K562 (cell line): ENCODE measurements around the gene TCIRG1. TPM values are rescaled to one million over a fixed set of nuclear protein-coding genes. Genes with fewer than 3 reads are reported as not detected.

Source experiments
- BCOR ChIP-seq: fragments of 450-650 bp; IDR thresholded peaks from 2 replicates; pipeline ENCODE4 v1.6.1; 2016
- CAMTA2 ChIP-seq: fragments of 250-450 bp; sonication (Bioruptor Pico); conservative IDR thresholded peaks from 2 replicates; pipeline ENCODE4 v1.5.1; 2022
- COPS2 ChIP-seq: fragments of 450-650 bp; conservative IDR thresholded peaks from 2 replicates; pipeline ENCODE4 v1.6.1; 2016; ENCODE audit warnings: mild to moderate bottlenecking, moderate library complexity
- KLF6 ChIP-seq: fragments of 250-450 bp; sonication (Bioruptor Pico); IDR thresholded peaks from 2 replicates; pipeline ENCODE4 v1.4.0; 2020; ENCODE audit warnings: mild to moderate bottlenecking, moderate library complexity, borderline replicate concordance
- TFAM ChIP-seq: fragments of 250-450 bp; sonication (Bioruptor Pico); conservative IDR thresholded peaks from 2 replicates; pipeline ENCODE4 v1.5.0; 2021; ENCODE audit warnings: mild to moderate bottlenecking, moderate library complexity
- ZNF184 ChIP-seq: sonication (generic); formaldehyde crosslinking; IDR thresholded peaks from 2 replicates; pipeline ENCODE4 v1.5.0; 2020; ENCODE audit warnings: missing genetic modification reagents
- ZNF77 ChIP-seq: fragments of 250-450 bp; sonication (Bioruptor Pico); IDR thresholded peaks from 2 replicates; pipeline ENCODE4 v1.5.0; 2020
- polyA plus RNA-seq, 8 experiments: library from polyadenylated mRNA; depleted of rRNA in 4 of 8; stranded (reverse) in 5 of 8; unstranded in 3 of 8; fragments of >200 nt; fragmentation: Nextera tagmentation in 2 of 8; fragmentation: Illumina TruSeq in 1 of 8; extraction: Ambion mirVana in 2 of 8; extraction: Trizol in 1 of 8; gene quantifications; 2 replicates each; pipeline versions ENCODE4 v1.2.1 to v1.2.3, GENCODE V29; 2011 to 2014; ENCODE audit warnings: inconsistent platforms in 1 of 8, missing spikeins in 1 of 8
- total RNA-seq, 7 experiments: library from RNA; depleted of rRNA in 6 of 7; stranded (reverse); fragments of >200 nt in 6 of 7; fragmentation: Illumina TruSeq in 2 of 7; extraction: Trizol in 2 of 7; gene quantifications; 2 replicates each; pipeline versions ENCODE4 v1.2.1 to v1.2.3, GENCODE V29; 2011 to 2021; ENCODE audit warnings: low replicate concordance in 1 of 7
- TF ChIP-seq, protein P1 (sequence below): fragments of 250-450 bp; sonication (Bioruptor Pico); IDR thresholded peaks from 2 replicates; pipeline ENCODE4 v1.5.0; 2021; ENCODE audit warnings: mild to moderate bottlenecking, moderate library complexity
- TF ChIP-seq, protein P2 (sequence below), 2 experiments: fragments of 150-350 bp in 1 of 2; IDR thresholded peaks; 2 replicates each; pipeline ENCODE4 v1.6.1; 2012 to 2016; ENCODE audit warnings: low read depth in 2 of 2, low read length in 2 of 2, mild to moderate bottlenecking in 1 of 2, moderate library complexity in 1 of 2
- TF ChIP-seq, protein P3 (sequence below): sonication (generic); formaldehyde crosslinking; IDR thresholded peaks from 2 replicates; pipeline ENCODE4 v1.8.0; 2023; ENCODE audit warnings: missing genetic modification reagents, mild to moderate bottlenecking, borderline replicate concordance
- TF ChIP-seq, protein P4 (sequence below): fragments of 250-450 bp; sonication (Bioruptor Pico); IDR thresholded peaks from 2 replicates; pipeline ENCODE4 v1.5.0; 2021; ENCODE audit warnings: mild to moderate bottlenecking, borderline replicate concordance

Gene TCIRG1
- total and polyA plus RNA-seq, 9 of the 15 experiments (the other 6 are each of a cell fraction or from before 2014, with no cell fraction given) = 0.49 to 143 (median 24.4) TPM

DNA sequence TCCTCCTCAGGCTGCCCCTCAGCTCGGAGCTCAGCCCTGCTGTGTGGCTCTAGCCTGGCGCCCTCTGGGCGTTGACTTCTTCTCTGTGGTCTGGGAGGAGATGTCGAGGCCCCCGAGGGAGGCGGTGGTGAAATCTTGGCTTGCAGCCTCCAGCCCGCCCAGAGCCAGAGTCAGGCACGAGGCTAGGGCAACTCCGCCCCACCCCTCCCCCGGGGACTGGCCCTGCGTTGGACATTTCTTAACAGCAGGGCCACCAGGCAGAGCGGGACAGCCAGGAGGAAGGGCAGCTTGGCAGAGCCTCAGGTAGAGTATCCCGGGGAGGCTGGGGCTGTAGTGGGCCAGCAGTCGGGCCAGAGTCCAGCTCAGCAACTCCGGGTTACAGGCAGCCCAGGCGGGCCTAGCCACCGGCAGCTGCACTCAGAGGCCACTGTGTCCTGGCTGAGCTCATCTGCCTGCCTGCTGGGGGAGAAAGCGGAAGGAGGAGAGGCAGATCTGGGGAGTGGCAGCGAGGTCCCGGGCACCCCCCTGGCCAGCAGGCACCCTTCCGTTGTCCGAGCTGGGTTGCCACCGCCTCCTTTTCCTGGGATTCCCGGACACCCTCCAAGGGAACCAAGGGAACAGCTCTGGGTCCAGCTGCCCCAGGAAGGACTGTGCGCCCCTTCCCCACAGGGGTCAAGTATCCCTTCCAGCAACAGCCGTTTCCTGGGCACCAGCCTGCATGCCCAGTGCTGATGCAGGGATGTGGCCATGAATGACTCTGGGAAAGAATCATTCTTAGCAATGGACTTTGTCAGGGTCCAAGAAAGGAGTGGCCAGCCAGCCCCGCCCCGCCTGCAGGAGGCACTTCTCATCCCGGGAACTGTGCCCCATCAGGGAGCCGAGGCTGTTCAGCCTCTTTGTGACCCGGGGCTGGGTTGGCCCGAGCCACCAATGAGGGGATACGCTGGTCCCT, 28.5 kb upstream of the TCIRG1 start, which contains the start of gene ALDH3B1 (continued):
- TF ChIP-seq TFAM (CRISPR knock-in tag) (no peak), ZNF77 (no peak), KLF6 (CRISPR knock-in tag) (no peak), COPS2 (no peak), ZNF184 (CRISPR knock-in tag) (no peak), CAMTA2 (CRISPR knock-in tag) (no peak), BCOR (no peak)
- TF ChIP-seq, protein P1, sequence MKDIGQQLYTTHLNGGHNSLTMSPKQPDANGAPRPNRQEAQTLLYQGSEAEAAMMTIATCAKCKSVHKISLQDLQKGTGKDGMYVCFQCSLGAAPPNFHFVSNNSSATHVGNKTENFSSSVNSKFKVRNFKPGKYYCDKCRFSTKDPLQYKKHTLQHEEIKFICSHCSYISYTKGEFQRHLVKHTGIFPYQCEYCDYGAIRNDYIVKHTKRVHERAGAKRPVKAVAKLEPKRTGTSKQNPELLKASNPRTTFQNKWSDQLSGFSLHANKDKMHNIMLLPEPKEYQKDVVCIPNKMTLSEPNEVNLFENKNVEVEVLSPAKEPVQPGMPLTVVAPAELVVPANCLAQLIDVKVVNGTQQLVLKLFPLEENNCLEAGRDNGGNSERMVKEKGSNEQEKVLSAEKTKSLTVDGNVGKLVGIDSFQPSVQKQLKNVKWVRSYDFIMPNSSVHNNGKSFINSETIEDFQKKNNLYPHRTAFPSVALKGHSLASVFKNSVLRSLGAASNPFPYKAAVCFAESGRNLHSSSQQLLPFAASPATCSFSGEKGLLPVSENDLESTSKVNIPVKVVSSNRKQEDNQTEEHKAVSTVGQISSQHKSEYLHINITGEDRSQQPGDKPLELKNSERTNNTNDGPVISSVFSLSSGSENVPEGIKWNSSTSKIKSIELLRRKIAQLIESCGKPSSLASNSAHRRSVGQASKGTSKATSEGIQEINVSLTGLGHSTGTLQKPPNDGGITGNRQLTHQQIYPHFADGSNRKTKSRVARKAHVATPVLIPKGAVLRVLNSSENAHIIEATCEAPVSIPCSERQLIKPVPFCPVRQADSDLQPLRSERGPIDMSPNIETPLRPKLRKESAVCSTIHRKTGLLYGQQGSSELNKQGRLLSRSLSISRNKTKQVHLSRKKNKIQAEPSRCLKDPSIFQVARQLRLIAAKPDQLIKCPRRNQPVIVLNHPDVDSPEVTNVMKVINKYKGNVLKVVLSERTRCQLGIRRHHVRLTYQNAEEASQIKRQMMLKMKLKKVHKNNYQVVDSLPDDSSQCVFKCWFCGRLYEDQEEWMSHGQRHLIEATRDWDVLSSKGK = no peak
- TF ChIP-seq, protein P2, sequence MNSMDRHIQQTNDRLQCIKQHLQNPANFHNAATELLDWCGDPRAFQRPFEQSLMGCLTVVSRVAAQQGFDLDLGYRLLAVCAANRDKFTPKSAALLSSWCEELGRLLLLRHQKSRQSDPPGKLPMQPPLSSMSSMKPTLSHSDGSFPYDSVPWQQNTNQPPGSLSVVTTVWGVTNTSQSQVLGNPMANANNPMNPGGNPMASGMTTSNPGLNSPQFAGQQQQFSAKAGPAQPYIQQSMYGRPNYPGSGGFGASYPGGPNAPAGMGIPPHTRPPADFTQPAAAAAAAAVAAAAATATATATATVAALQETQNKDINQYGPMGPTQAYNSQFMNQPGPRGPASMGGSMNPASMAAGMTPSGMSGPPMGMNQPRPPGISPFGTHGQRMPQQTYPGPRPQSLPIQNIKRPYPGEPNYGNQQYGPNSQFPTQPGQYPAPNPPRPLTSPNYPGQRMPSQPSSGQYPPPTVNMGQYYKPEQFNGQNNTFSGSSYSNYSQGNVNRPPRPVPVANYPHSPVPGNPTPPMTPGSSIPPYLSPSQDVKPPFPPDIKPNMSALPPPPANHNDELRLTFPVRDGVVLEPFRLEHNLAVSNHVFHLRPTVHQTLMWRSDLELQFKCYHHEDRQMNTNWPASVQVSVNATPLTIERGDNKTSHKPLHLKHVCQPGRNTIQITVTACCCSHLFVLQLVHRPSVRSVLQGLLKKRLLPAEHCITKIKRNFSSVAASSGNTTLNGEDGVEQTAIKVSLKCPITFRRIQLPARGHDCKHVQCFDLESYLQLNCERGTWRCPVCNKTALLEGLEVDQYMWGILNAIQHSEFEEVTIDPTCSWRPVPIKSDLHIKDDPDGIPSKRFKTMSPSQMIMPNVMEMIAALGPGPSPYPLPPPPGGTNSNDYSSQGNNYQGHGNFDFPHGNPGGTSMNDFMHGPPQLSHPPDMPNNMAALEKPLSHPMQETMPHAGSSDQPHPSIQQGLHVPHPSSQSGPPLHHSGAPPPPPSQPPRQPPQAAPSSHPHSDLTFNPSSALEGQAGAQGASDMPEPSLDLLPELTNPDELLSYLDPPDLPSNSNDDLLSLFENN (IDR thresholded peaks at IDR 0.05; ENCODE audit: low read depth in 2 of 2, low read length in 2 of 2) = no peak
- TF ChIP-seq, protein P3, sequence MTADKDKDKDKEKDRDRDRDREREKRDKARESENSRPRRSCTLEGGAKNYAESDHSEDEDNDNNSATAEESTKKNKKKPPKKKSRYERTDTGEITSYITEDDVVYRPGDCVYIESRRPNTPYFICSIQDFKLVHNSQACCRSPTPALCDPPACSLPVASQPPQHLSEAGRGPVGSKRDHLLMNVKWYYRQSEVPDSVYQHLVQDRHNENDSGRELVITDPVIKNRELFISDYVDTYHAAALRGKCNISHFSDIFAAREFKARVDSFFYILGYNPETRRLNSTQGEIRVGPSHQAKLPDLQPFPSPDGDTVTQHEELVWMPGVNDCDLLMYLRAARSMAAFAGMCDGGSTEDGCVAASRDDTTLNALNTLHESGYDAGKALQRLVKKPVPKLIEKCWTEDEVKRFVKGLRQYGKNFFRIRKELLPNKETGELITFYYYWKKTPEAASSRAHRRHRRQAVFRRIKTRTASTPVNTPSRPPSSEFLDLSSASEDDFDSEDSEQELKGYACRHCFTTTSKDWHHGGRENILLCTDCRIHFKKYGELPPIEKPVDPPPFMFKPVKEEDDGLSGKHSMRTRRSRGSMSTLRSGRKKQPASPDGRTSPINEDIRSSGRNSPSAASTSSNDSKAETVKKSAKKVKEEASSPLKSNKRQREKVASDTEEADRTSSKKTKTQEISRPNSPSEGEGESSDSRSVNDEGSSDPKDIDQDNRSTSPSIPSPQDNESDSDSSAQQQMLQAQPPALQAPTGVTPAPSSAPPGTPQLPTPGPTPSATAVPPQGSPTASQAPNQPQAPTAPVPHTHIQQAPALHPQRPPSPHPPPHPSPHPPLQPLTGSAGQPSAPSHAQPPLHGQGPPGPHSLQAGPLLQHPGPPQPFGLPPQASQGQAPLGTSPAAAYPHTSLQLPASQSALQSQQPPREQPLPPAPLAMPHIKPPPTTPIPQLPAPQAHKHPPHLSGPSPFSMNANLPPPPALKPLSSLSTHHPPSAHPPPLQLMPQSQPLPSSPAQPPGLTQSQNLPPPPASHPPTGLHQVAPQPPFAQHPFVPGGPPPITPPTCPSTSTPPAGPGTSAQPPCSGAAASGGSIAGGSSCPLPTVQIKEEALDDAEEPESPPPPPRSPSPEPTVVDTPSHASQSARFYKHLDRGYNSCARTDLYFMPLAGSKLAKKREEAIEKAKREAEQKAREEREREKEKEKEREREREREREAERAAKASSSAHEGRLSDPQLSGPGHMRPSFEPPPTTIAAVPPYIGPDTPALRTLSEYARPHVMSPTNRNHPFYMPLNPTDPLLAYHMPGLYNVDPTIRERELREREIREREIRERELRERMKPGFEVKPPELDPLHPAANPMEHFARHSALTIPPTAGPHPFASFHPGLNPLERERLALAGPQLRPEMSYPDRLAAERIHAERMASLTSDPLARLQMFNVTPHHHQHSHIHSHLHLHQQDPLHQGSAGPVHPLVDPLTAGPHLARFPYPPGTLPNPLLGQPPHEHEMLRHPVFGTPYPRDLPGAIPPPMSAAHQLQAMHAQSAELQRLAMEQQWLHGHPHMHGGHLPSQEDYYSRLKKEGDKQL (CRISPR knock-in tag) = no peak
- TF ChIP-seq, protein P4, sequence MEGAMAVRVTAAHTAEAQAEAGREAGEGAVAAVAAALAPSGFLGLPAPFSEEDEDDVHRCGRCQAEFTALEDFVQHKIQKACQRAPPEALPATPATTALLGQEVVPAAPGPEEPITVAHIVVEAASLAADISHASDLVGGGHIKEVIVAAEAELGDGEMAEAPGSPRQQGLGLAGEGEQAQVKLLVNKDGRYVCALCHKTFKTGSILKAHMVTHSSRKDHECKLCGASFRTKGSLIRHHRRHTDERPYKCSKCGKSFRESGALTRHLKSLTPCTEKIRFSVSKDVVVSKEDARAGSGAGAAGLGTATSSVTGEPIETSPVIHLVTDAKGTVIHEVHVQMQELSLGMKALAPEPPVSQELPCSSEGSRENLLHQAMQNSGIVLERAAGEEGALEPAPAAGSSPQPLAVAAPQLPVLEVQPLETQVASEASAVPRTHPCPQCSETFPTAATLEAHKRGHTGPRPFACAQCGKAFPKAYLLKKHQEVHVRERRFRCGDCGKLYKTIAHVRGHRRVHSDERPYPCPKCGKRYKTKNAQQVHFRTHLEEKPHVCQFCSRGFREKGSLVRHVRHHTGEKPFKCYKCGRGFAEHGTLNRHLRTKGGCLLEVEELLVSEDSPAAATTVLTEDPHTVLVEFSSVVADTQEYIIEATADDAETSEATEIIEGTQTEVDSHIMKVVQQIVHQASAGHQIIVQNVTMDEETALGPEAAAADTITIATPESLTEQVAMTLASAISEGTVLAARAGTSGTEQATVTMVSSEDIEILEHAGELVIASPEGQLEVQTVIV = no peak
